Vagina (tissue), 2 donors: Measurements from ENCODE around the gene PSTPIP2. TPM values are rescaled to one million over a fixed set of nuclear protein-coding genes. Genes with fewer than 3 reads are reported as not detected.
A peak's percentile ranks its signal among the peaks of the same experiment; 100 is the strongest.
"Not testable (repeated sequence)": the region's sequence is repeated elsewhere in the genome, so short reads cannot be mapped to it uniquely, and the experiment has no call there.

Experiments
- DNase-seq, 2 donors: peaks; one replicate each; pipeline ENCODE4 v3.0.0-alpha.2; 2017; ENCODE audit errors: extremely low spot score in 2 of 2
- H3K27ac ChIP-seq: fragments of 200-600 bp; sonication (generic); one replicate; pipeline ENCODE4 v1.5.1; 2019
- H3K27me3 ChIP-seq: fragments of 200-600 bp; sonication (generic); one replicate; pipeline ENCODE4 v1.5.1; 2019
- H3K36me3 ChIP-seq, 2 donors: fragments of 200-600 bp; sonication (generic); one replicate each; pipeline ENCODE4 v1.5.1; 2017 to 2019
- H3K4me1 ChIP-seq: fragments of 200-600 bp; sonication (generic); one replicate; pipeline ENCODE4 v1.5.1; 2019
- H3K4me3 ChIP-seq, 2 donors: fragments of 200-600 bp; sonication (generic); 1 replicate in 1 of 2; 2 replicates in 1 of 2; pipeline ENCODE4 v1.5.1; 2016 to 2019
- H3K9me3 ChIP-seq: fragments of 200-600 bp; sonication (generic); one replicate; pipeline ENCODE4 v1.5.1; 2019
- POLR2A ChIP-seq, 2 donors: fragments of 450-650 bp; IDR thresholded peaks; one replicate each; pipeline ENCODE4 v1.6.1; 2017; ENCODE audit warnings: antibody characterized with exemption in 2 of 2, mild to moderate bottlenecking in 2 of 2, moderate library complexity in 2 of 2
- POLR2AphosphoS5 ChIP-seq, 2 donors: sonication (generic); formaldehyde crosslinking; IDR thresholded peaks; one replicate each; pipeline ENCODE4 v1.9.0; 2017; ENCODE audit warnings: antibody characterized with exemption in 2 of 2, mild to moderate bottlenecking in 2 of 2, low read depth in 1 of 2; ENCODE audit not compliant: insufficient read depth in 1 of 2
- intact Hi-C: fragments of 100-400 bp; cut with DNase I; formaldehyde crosslinking; loops from one replicate; pipeline ENCODE4 v1.15.1; 2023
- total RNA-seq: library from RNA; depleted of rRNA; stranded (reverse); fragments of >200 nt; gene quantifications from one replicate; pipeline ENCODE4 v1.2.3, GENCODE V29; 2016
- TF ChIP-seq, protein P1 (sequence below), 3 experiments: fragments of 450-650 bp in 2 of 3; fragments of 200-600 bp in 1 of 3; sonication (generic) in 1 of 3; IDR thresholded peaks; one replicate each; pipeline ENCODE4 v1.5.1; 2017 to 2019; ENCODE audit warnings: antibody characterized with exemption in 3 of 3, mild to moderate bottlenecking in 2 of 3, moderate library complexity in 2 of 3

Gene PSTPIP2
- total RNA-seq, 1 donor from 2014 or later: 9.1 TPM

DNA sequence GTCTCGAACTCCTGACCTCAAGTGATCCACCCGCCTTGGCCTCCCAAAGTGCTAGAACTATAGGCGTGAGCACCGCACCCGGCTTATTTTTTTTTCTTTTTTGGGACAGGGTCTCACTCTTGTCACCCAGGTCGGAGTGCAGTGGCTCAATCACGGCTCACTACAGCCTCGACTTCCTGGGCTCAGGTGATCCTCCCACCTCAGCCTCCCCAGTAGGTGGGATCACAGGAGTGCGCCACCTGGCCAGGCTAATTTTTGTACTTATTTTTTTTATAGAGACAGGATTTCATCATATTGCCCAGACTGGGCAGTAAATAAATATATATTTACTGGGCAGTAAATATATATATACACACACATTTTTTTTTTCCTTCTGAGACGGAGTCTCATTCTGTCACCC is 23.5 kb upstream of the PSTPIP2 start:
- Histone ChIP-seq H3K4me3 (no peak overlapping the region), H3K9me3 (no peaks in the 10 kb centered on the region), H3K27me3 (no peaks in the 10 kb centered on the region), H3K4me1 (peaks cover 49% of the 10 kb centered on the region), H3K36me3 (peaks cover 0 to 36% of the 10 kb centered on the region in 2 donors), H3K27ac (no peak overlapping the region)
- DNase-seq: no peak
- no peak for TF ChIP-seq POLR2A (IDR thresholded peaks at IDR 0.05)
- intact Hi-C loops: no loop called here

DNA sequence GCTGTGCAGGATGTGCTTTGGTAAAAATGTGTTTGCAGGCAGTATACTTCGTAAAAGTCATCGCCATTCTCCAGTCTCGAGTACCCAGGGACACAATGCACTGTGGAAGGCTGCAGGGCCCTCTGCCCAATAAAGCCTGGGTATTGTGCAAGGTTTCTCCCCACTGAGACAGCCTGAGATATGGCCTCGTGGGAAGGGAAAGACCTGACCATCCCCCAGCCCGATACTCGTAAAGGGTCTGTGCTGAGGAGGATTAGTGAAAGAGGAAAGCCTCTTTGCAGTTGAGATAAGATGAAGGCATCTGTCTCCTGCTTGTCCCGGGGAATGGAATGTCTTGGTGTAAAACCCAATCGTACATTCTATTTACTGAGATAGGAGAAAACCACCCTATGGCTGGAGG is 16.4 kb upstream of the PSTPIP2 start:
- H3K27ac ChIP-seq, H3K27me3 ChIP-seq, intact Hi-C loops, H3K4me3 ChIP-seq, H3K9me3 ChIP-seq, DNase-seq: not testable (repeated sequence)
- Histone ChIP-seq H3K4me1 (peaks cover 10% of the 10 kb centered on the region), H3K36me3 (peaks cover 3 to 93% of the 10 kb centered on the region in 2 donors)

DNA sequence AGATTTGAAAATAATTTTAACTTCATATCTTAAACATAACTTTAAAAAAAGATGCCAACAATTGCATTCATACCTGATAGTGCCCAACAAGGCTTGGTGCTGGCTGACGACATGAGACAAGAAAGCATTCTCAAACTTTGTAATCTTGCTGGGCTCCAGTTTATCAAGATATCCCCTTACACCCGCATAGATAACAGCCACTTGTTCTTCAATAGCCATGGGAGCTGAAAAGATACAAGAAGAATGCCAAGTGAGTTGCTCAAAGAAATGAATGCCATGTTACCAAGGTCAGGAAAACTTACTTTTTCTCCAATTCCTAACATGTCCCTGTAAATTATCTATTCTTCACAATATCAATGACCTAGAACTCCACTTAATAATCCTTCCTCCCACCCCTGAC is 12.4 kb upstream of the PSTPIP2 start:
- TF ChIP-seq, protein P1, sequence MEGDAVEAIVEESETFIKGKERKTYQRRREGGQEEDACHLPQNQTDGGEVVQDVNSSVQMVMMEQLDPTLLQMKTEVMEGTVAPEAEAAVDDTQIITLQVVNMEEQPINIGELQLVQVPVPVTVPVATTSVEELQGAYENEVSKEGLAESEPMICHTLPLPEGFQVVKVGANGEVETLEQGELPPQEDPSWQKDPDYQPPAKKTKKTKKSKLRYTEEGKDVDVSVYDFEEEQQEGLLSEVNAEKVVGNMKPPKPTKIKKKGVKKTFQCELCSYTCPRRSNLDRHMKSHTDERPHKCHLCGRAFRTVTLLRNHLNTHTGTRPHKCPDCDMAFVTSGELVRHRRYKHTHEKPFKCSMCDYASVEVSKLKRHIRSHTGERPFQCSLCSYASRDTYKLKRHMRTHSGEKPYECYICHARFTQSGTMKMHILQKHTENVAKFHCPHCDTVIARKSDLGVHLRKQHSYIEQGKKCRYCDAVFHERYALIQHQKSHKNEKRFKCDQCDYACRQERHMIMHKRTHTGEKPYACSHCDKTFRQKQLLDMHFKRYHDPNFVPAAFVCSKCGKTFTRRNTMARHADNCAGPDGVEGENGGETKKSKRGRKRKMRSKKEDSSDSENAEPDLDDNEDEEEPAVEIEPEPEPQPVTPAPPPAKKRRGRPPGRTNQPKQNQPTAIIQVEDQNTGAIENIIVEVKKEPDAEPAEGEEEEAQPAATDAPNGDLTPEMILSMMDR (IDR thresholded peaks at IDR 0.05): no peak
- TF ChIP-seq POLR2AphosphoS5 (IDR thresholded peaks at IDR 0.05; ENCODE audit: insufficient read depth in 1 of 2, low read depth in 1 of 2): no peak
- no peak for TF ChIP-seq POLR2A (IDR thresholded peaks at IDR 0.05)
- Histone ChIP-seq H3K9me3 (no peaks in the 10 kb centered on the region), H3K36me3 (peaks cover 3 to 81% of the 10 kb centered on the region in 2 donors), H3K4me1 (no peaks in the 10 kb centered on the region), H3K27ac (no peak overlapping the region), H3K4me3 (no peak overlapping the region), H3K27me3 (no peaks in the 10 kb centered on the region)
- no peak for DNase-seq
- intact Hi-C loops: no loop called here

DNA sequence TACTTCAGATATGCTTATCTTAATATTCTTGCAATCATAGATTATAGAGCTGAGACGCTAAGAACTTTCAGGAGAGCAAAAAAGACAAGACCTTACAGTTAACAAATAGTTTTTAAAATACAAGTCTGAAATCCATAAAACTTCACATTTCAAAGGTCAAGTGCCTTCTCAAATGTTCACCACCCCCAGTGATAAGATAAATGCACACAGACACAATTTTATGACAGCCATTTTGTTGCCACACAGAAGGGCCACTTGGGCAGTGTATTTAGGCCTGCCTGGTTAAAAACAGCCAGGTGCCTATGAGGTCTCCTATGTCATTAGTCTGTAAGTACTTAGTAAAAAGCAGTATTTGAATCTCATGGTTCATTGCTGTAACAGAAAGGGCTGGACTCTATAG is 8.1 kb upstream of the PSTPIP2 start:
- H3K4me3 ChIP-seq: no peak overlapping the region
- intact Hi-C loops: no loop called here
- H3K27me3 ChIP-seq: no peaks in the 10 kb centered on the region
- H3K4me1 ChIP-seq: no peaks in the 10 kb centered on the region
- TF ChIP-seq, protein P1 (IDR thresholded peaks at IDR 0.05): no peak
- H3K9me3 ChIP-seq: no peaks in the 10 kb centered on the region
- peaks cover 3 to 38% of the 10 kb centered on the region in 2 donors for H3K36me3 ChIP-seq
- DNase-seq: no peak
- H3K27ac ChIP-seq: no peak overlapping the region

DNA sequence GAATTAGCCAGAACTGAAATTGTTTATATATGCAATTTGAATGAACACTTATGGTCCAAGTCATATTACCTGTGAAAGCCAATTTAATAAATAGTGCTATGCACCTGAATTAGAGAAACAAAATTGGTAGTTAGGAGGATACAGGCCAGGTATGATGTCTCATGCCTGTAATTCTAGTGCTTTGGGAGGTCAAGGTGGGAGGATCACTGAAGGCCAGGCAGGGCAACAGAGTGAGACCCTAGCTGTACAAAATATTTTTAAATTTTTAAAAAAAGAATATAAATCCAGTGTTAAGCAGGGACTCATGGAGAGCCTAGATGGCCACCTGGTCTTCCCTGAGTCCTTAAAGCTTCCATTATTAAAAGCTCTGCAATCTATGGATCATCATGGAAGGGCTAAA is 7.3 kb upstream of the PSTPIP2 start:
- Histone ChIP-seq H3K4me1 (no peaks in the 10 kb centered on the region), H3K4me3 (no peak overlapping the region), H3K27ac (no peak overlapping the region), H3K9me3 (no peaks in the 10 kb centered on the region), H3K27me3 (no peaks in the 10 kb centered on the region), H3K36me3 (peaks cover 0 to 30% of the 10 kb centered on the region in 2 donors)
- no peak for TF ChIP-seq POLR2AphosphoS5 (IDR thresholded peaks at IDR 0.05; ENCODE audit: insufficient read depth in 1 of 2, low read depth in 1 of 2)
- intact Hi-C loops: loop anchor here (10.0 kb wide), 1 partner anchor 395 kb away; no protein-coding TSS in a partner anchor
- no peak for DNase-seq

DNA sequence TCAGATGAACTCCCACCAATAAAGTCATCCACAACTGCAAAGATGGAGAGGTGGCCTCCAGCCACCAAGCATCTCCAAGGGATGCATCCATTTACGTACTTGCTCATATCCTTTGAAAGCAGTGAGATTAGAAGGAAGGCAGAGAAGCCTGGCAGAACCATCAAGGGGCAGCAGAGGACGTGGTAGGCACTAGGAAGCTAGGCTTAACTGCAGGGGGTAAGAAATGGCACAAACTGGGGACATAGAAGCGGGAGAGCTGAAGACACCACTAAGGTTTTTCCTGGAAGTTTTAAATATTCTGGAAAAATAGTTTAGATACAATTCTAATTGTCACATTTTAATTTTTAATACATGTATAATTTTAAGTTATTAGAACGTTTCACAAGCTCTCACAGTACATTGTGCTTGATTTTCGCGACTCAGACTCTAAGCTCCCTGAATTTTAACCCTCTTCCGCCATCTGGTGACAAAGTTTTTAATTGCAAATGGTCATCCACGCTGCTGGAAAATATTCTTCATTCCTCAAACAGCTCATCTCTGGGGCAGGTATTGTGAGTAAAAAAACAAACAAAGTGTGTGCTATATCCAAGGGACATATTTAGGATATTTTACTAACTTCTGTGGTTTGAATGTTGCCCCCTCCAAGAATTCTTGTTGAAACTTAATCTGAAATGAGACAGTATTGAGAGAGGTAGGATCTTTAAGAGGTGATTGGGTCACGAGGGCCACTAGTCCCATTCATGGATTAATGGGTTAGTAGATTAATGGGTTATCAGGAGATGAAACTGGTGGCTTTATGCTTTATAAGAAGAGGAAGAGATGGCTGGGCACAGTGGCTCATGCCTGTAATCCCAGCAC is 1.6 kb upstream of the PSTPIP2 start:
- H3K27ac ChIP-seq: no peak overlapping the region
- H3K36me3 ChIP-seq: no peaks in the 10 kb centered on the region
- DNase-seq: no peak
- H3K27me3 ChIP-seq: no peaks in the 10 kb centered on the region
- no peaks in the 10 kb centered on the region for H3K9me3 ChIP-seq
- peaks cover 23% of the 10 kb centered on the region for H3K4me1 ChIP-seq
- intact Hi-C loops: loop anchor here (10.0 kb wide), 1 partner anchor 389 kb away; no protein-coding TSS in a partner anchor
- no peak overlapping the region for H3K4me3 ChIP-seq
- TF ChIP-seq POLR2AphosphoS5 (IDR thresholded peaks at IDR 0.05; ENCODE audit: insufficient read depth in 1 of 2, low read depth in 1 of 2) (no peak), POLR2A (IDR thresholded peaks at IDR 0.05) (no peak)
- TF ChIP-seq, protein P1 (IDR thresholded peaks at IDR 0.05): peak; percentile 46 to 56 (median 54)
